Stimulated activated CD4-positive, alpha-beta T cell treated with anti-CD3 and anti-CD28 coated beads, Interleukin-12 subunit alpha, Interleukin-12 subunit beta, amount 100 ng/mL, for 48 hours (primary cell): ENCODE results near the gene POU4F1.

Experiments
- DNase-seq, 3 donors: peaks; one replicate each; pipeline ENCODE4 v3.0.0-alpha.2; 2020; ENCODE audit warnings: low read depth in 2 of 3, low spot score in 1 of 3

Gene POU4F1

DNA sequence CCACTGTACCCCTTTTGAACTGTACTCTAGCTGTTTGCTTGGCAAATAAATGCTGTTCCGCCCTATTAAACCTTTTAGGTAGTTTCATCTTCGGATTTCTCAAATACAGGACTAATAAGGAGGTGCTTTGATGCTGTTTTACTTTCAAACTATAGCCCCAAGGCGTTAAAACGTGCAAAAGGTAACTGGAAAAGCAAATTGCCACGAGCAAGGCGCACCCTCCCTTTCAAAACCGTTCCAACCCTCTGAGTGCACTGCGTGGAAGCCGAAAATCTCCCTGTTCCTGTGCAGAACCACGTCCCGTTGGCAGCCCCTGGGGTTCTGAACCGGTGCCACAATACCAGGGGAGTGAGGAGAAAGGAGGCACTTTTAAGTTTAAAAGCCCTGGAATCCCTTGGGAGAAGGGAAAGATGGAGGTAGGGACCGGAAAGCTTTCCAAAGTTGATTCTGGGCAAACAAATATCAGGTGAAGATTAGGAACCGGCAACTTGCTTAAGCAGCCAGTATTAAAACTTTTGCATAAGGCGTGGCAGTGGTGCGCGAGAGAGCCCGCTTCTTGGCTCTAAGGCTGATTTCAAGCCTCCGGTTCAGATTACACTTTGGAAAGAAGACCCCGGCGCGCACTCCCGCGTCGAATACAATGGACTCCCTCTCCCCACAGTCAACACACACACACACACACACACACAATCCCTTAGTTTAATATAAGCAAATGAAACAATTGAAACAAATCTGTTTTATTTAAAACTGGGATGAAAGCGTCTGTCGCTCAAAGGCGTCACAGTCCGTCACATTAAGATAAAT, 9.5 kb downstream of the POU4F1 start:
- DNase-seq: no peak

- DNase-seq: no peak
These were observed 10.2 kb downstream of the POU4F1 start for GRCh38 chr13:78593129-78593528.

GRCh38 chr13:78592584-78592983, 10.8 kb downstream of the POU4F1 start:
- no peak for DNase-seq

- DNase-seq: no peak
These were observed 14.1 kb downstream of the POU4F1 start for GRCh38 chr13:78589206-78589605.

GRCh38 chr13:78587395-78587794, 16.0 kb downstream of the POU4F1 start:
- no peak for DNase-seq

- DNase-seq: no peak
These were observed 16.6 kb downstream of the POU4F1 start for GRCh38 chr13:78586706-78587105.

GRCh38 chr13:78576261-78576660, 27.1 kb downstream of the POU4F1 start:
- no peak for DNase-seq

GRCh38 chr13:78572459-78572858, 30.9 kb downstream of the POU4F1 start:
- DNase-seq: no peak

DNA sequence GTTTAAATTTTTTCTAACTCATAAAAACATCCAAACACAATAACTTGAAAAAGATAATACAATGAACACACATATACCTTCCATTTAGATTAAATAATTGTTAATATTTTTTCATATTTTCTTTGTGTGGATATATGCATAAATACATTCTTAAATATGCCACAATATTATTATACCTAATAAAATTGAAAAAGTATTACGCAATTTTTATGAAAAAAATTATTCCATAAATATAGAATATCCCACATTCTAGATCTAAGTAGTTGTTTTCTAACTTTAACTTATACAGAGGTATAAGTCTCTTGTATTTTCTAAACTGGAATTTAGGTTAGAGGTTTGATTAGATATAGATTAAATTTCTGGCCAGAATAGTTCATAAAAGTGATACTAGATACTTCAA, 34.3 kb downstream of the POU4F1 start:
- no peak for DNase-seq

GRCh38 chr13:78566631-78567030, 36.7 kb downstream of the POU4F1 start:
- DNase-seq: no peak

- no peak for DNase-seq
These were observed 41.0 kb downstream of the POU4F1 start for GRCh38 chr13:78562237-78562889.
